ENCODE measurements around the gene RPGR. TPM values are rescaled to one million over a fixed set of nuclear protein-coding genes. Genes with fewer than 3 reads are reported as not detected.

Gene RPGR
- total RNA-seq, 1 donor from 2014 or later = 4.5 TPM

- TF ChIP-seq CTCF (IDR thresholded peaks at IDR 0.05; ENCODE audit: borderline replicate concordance) = no peak
- H3K27ac ChIP-seq (replicated peaks) = no peak overlapping the region
- no peaks in the 10 kb centered on the region for H3K9me3 ChIP-seq (replicated peaks)
- H3K27me3 ChIP-seq (ENCODE audit: low read depth) = no peaks in the 10 kb centered on the region
- no peaks in the 10 kb centered on the region for H3K4me1 ChIP-seq
- H3K36me3 ChIP-seq = no peaks in the 10 kb centered on the region
- DNase-seq = no peak
- no peak overlapping the region for H3K4me3 ChIP-seq
- intact Hi-C loops (cut with micrococcal nuclease) = no loop called here
These were observed 86.8 kb downstream of the RPGR start for GRCh38 chrX:38240541-38240940.

DNA sequence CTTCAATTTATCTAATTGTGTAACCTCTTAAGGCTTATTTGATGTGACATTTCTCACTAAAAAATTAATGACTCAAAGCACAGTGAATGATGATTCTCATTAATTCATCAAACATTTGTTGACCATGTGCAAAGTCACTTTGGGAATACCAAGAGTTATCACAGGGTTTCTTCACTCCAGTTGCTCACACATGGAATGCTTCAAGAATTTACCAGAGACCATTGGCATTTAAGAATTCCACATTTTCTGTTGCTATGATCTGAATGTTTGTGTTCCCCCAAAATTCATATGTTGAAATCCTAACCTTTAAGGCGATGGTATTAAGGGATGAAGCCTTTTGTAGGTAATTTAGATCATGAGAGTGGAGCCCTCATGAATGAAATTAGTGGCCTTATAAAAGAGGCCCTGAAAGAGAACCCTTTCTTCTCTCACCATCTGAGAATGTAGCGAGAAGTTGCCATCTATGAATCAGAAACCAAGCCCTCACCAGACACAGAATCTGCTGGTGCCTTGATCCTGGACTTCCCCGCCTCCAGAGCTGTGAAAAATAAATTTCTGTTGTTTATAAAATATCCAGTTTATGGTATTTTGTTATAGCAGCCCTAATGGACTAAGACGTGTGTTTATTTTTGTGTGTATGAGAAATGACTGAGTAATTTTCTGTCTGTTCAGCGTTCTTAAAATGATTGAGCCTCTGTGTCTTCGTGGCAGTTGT is 90.3 kb downstream of the RPGR start:
- Histone ChIP-seq H3K36me3 (no peaks in the 10 kb centered on the region), H3K4me1 (peaks cover 12% of the 10 kb centered on the region), H3K4me3 (no peak overlapping the region), H3K9me3 (replicated peaks) (no peaks in the 10 kb centered on the region), H3K27ac (replicated peaks) (no peak overlapping the region), H3K27me3 (ENCODE audit: low read depth) (no peaks in the 10 kb centered on the region)
- no peak for DNase-seq
- intact Hi-C loops (cut with micrococcal nuclease) = no loop called here
- TF ChIP-seq CTCF (IDR thresholded peaks at IDR 0.05; ENCODE audit: borderline replicate concordance) = no peak

DNA sequence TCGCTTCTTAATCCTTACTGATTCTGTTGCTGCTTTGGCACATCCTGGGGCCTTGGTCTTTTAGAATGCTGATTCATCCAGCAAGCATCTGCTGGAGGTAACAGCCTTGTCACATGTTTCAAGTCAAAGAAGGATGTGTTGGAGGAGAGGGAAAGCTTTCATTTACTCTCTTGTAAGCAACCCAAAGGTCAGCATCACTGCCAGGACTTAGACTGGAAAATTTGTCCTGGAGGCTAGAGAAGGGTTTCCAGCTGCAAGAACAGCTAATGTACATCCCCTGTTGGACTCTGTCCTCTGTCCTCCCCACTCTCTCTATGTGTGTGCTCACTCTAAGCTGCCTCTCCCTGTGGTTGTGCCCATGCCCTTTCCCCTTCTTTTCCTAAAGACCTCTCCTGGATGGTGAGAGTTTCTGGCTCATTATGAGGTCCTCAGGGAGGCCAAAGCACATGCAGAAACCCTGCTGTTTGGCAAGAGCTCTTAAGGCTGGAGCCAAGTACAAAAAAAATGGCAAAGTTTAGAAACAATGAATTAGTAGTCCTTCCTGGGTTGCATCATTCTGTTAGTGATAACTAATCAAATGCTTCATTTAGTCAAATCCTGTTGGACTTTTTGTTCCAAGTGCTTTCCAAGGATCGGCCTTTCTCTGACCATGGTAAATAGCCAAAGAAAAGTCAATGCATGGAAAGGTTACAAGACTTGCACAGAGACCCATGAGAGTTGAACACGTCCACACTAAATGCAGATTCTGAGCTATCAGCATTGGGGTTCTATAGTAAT is 93.2 kb downstream of the RPGR start:
- intact Hi-C loops (cut with micrococcal nuclease) = no loop called here
- no peak for TF ChIP-seq CTCF (IDR thresholded peaks at IDR 0.05; ENCODE audit: borderline replicate concordance)
- H3K9me3 ChIP-seq (replicated peaks) = no peaks in the 10 kb centered on the region
- peaks cover 12% of the 10 kb centered on the region for H3K4me1 ChIP-seq
- H3K27me3 ChIP-seq (ENCODE audit: low read depth) = no peaks in the 10 kb centered on the region
- H3K4me3 ChIP-seq = no peak overlapping the region
- DNase-seq = no peak
- H3K27ac ChIP-seq (replicated peaks) = peak overlapping the region; percentile 59
- no peaks in the 10 kb centered on the region for H3K36me3 ChIP-seq

- H3K36me3 ChIP-seq = no peaks in the 10 kb centered on the region
- no peak for TF ChIP-seq CTCF (IDR thresholded peaks at IDR 0.05; ENCODE audit: borderline replicate concordance)
- no peak overlapping the region for H3K4me3 ChIP-seq
- H3K9me3 ChIP-seq (replicated peaks) = no peaks in the 10 kb centered on the region
- DNase-seq = no peak
- peaks cover 12% of the 10 kb centered on the region for H3K4me1 ChIP-seq
- no peaks in the 10 kb centered on the region for H3K27me3 ChIP-seq (ENCODE audit: low read depth)
- intact Hi-C loops (cut with micrococcal nuclease) = no loop called here
- H3K27ac ChIP-seq (replicated peaks) = peak overlapping the region; percentile 59
These were observed 95.1 kb downstream of the RPGR start for GRCh38 chrX:38232079-38232686.

DNA sequence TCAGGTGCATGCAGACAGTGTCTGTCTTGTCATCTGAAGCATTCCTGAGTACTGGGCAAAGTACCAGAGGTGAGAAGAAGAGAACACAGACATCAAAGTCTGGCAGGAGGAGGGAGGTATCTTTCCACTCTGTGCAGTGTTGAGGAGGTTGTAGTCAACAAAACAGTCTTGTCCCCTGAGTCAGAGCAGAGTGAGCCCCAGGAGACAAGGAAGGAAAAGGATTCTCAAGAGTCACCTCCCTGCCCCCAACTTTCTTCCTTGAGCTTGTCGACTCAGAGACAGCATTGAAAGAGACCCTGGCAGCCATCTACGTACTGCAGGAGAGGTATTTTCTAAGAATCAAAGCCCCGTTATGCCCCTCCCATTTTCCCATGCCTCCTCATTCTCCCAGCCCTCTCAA is 102.2 kb downstream of the RPGR start:
- no peak for TF ChIP-seq CTCF (IDR thresholded peaks at IDR 0.05; ENCODE audit: borderline replicate concordance)
- H3K27me3 ChIP-seq (ENCODE audit: low read depth) = no peaks in the 10 kb centered on the region

More for the DNA sequence above, 102.2 kb downstream of the RPGR start:
- DNase-seq = no peak
- H3K4me3 ChIP-seq = peak overlapping the region; percentile 32
- peaks cover 7% of the 10 kb centered on the region for H3K4me1 ChIP-seq
- H3K27ac ChIP-seq (replicated peaks) = peak overlapping the region; percentile 74
- no peaks in the 10 kb centered on the region for H3K36me3 ChIP-seq
- no peaks in the 10 kb centered on the region for H3K9me3 ChIP-seq (replicated peaks)
- intact Hi-C loops (cut with micrococcal nuclease) = no loop called here
